ENCODE data around the gene TSEN15. TPM values are rescaled to one million over a fixed set of nuclear protein-coding genes. Genes with fewer than 3 reads are reported as not detected.
A peak's percentile ranks its signal among the peaks of the same experiment; 100 is the strongest.
"Not testable (repeated sequence)": the region's sequence is repeated elsewhere in the genome, so short reads cannot be mapped to it uniquely, and the experiment has no call there.

TSEN15 gene
- total RNA-seq, 1 donor from 2014 or later: 52.4 TPM

DNA sequence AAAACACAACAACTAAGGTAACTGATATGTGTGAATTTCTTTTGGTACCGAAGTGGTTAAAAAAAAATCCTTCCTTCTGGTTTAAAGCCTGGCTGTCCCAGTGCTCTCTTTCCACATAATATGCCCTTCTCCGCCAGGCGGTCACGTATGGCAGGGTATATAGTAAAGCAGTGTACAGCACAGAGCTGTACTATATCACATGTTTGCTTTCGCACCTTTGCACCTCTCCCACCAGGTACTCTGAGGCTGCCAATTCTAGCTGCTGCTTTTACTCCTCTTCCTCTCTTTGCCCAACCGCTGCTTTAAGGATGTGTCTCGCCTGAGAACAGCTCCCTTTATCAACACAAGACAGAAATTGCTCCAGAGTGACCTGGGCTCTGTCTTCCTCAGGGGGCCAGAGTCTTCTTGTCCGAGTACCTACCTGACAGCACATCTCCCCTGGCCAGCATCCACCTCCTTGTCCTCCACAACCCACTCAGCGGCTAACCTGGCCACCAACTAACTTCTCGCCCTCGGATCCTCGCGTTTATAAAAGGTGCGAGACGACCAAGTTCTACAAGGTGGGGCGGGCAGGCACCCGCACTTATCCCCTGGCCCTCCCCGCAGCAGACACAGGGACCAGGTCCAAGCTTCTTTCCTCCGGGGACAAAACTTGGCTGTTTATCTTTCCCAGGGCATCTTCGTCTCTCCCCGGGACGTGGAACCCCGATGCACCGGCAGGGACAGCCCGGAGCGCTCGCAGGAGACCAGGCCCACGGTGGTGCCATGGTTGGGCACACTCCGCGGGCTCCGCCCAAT, 15.6 kb upstream of the TSEN15 start:
- Histone ChIP-seq H3K27me3 (ENCODE audit: control insufficient read depth, insufficient read depth, low read length) (peaks cover 19% of the 10 kb centered on the region), H3K36me3 (ENCODE audit: control insufficient read depth, insufficient read depth, low read length) (no peaks in the 10 kb centered on the region), H3K4me3 (ENCODE audit: low read depth, low read length) (no peak overlapping the region)
- TF ChIP-seq, protein P1, sequence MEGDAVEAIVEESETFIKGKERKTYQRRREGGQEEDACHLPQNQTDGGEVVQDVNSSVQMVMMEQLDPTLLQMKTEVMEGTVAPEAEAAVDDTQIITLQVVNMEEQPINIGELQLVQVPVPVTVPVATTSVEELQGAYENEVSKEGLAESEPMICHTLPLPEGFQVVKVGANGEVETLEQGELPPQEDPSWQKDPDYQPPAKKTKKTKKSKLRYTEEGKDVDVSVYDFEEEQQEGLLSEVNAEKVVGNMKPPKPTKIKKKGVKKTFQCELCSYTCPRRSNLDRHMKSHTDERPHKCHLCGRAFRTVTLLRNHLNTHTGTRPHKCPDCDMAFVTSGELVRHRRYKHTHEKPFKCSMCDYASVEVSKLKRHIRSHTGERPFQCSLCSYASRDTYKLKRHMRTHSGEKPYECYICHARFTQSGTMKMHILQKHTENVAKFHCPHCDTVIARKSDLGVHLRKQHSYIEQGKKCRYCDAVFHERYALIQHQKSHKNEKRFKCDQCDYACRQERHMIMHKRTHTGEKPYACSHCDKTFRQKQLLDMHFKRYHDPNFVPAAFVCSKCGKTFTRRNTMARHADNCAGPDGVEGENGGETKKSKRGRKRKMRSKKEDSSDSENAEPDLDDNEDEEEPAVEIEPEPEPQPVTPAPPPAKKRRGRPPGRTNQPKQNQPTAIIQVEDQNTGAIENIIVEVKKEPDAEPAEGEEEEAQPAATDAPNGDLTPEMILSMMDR (IDR thresholded peaks at IDR 0.05; ENCODE audit: insufficient read depth, low read length, severe bottlenecking): no peak
- DNase-seq (ENCODE audit: low read depth) (no peak), FAIRE-seq (no peak)

DNA sequence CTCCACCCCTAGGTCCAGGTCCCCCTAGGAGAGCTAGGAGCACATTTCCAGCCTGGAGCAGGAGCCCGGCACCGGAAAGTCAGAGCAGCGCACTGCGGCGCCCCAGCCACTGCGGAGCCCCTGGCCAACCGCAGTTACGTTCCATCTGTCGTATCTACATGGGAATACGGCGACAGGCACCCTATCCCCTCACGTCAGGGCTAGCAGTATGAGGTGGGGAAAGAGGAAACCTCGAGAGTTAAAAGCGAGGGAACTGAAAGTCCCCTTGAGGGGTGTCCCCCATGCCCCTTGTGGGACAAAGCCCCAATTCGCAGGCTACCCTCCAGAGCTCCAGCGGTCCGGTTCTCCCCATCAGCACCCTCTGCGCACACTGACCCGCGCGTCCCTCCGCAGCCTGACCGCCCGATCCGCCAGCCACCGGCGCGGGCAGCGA, 15.0 kb upstream of the TSEN15 start:
- DNase-seq (ENCODE audit: low read depth): no peak
- no peak for FAIRE-seq
- Histone ChIP-seq H3K27me3 (ENCODE audit: control insufficient read depth, insufficient read depth, low read length) (peaks cover 19% of the 10 kb centered on the region), H3K36me3 (ENCODE audit: control insufficient read depth, insufficient read depth, low read length) (no peaks in the 10 kb centered on the region), H3K4me3 (ENCODE audit: low read depth, low read length) (peak overlapping the region; percentile 33)
- TF ChIP-seq, protein P1 (IDR thresholded peaks at IDR 0.05; ENCODE audit: insufficient read depth, low read length, severe bottlenecking): no peak

DNA sequence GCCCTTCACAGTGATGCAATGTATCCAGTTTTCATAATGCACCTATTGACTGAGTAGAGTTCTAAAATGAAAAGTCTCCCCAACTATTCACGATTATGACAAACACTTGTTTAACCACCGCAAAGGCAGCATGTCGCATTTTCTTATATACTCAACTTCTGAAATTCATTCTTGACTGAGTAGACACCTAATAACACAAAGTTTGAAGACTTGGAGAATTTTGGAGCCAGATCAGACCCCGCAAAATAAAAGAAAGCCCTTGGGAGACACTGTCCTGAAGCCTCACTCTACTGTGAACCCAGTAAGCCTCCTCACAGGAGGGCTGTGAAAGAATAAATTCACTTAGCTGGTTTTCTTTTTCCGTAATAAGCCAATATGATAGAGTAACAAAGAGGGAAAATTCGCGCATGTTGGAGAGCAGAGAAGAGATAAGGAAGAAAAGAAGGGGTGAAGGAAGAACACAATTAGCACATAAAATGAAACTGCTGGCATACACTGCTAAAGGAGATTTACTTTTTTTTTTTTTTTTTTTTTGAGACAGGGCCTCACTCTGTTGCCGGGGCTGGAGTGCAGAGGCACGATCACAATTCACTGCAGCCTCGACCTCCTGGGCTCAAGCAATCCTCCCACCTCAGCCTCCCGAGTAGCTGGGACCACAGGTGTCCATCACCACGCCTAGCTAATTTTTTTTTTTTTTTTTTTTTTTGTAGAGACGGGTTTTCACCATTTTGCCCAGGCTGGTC, 13.5 kb upstream of the TSEN15 start:
- TF ChIP-seq, protein P1 (IDR thresholded peaks at IDR 0.05; ENCODE audit: insufficient read depth, low read length, severe bottlenecking): no peak
- Histone ChIP-seq H3K27me3 (ENCODE audit: control insufficient read depth, insufficient read depth, low read length) (peaks cover 19% of the 10 kb centered on the region), H3K36me3 (ENCODE audit: control insufficient read depth, insufficient read depth, low read length) (no peaks in the 10 kb centered on the region), H3K4me3 (ENCODE audit: low read depth, low read length) (no peak overlapping the region)
- FAIRE-seq (no peak), DNase-seq (ENCODE audit: low read depth) (no peak)

DNA sequence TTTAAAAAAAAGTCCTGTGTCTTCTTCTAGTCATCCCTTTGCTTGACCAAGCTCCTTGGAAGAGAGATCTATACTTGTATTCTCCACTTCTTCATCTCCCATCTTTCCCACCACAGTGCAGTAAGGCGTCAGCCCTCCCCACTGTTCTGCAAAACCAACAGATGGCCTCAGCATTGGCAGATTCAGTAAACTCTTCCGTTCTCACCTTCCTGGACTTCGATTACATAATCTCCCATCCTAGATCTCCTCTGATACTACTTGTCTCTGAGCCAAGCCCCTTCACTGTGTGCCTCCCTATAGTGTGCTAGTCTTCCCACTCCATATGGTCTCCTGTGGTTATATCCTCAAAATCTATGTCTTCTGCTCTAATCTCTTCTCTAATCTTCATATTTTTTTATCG, 12.4 kb upstream of the TSEN15 start:
- no peak for DNase-seq (ENCODE audit: low read depth)
- Histone ChIP-seq H3K36me3 (ENCODE audit: control insufficient read depth, insufficient read depth, low read length) (no peaks in the 10 kb centered on the region), H3K4me3 (ENCODE audit: low read depth, low read length) (no peak overlapping the region), H3K27me3 (ENCODE audit: control insufficient read depth, insufficient read depth, low read length) (peaks cover 19% of the 10 kb centered on the region)
- no peak for FAIRE-seq
- TF ChIP-seq, protein P1 (IDR thresholded peaks at IDR 0.05; ENCODE audit: insufficient read depth, low read length, severe bottlenecking): no peak

DNA sequence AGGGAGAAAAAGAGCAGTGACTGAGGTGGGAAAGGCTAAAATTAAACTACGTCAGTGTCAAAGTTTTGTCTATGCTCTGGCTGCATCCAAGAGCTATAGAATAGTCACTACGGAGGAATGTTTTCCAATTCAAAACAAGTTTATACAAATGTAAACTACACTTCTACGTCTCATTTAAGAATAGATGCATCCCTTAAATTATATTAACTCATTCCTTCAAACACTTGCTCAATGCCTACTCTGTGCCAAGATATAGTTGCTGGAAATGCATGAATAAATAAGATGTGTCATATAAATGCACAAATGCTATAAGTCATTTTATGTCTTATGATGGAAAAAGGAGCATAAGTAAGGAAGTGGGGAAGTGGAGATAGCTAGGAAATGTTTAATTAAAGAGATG, 9.8 kb upstream of the TSEN15 start:
- TF ChIP-seq, protein P1 (IDR thresholded peaks at IDR 0.05; ENCODE audit: insufficient read depth, low read length, severe bottlenecking): no peak
- H3K4me3 ChIP-seq (ENCODE audit: low read depth, low read length): no peak overlapping the region
- DNase-seq (ENCODE audit: low read depth) (no peak), FAIRE-seq (no peak)
- H3K36me3 ChIP-seq (ENCODE audit: control insufficient read depth, insufficient read depth, low read length): no peaks in the 10 kb centered on the region
- H3K27me3 ChIP-seq (ENCODE audit: control insufficient read depth, insufficient read depth, low read length): peaks cover 9% of the 10 kb centered on the region

DNA sequence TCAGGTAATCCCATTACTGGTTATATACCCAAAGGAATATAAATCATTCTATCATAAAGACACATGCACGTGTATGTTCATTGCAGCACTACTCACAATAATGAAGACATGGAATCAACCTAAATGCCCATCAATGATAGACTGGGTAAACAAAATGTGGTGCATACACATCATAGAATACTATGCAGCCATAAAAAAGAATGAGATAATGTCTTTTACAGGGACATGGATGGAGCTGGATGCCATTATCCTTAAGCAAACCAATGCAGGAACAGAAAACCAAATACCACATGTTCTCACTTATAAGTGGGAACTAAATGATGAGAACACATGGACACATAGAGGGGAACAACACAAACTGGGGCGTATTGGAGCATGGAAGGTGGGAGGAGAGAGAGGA, 8.2 kb upstream of the TSEN15 start:
- not testable (repeated sequence) for H3K27me3 ChIP-seq (ENCODE audit: control insufficient read depth, insufficient read depth, low read length); FAIRE-seq; DNase-seq (ENCODE audit: low read depth); H3K36me3 ChIP-seq (ENCODE audit: control insufficient read depth, insufficient read depth, low read length); H3K4me3 ChIP-seq (ENCODE audit: low read depth, low read length)

All from bronchial epithelial cell (primary cell).